Activated naive CD4-positive, alpha-beta T cell treated with anti-CD3 and anti-CD28 coated beads, Interleukin-2, amount 10 ng/mL, durations not matched to agents 5 hours and 36 hours (primary cell): ENCODE data around the gene MYO18A. TPM values are rescaled to one million over a fixed set of nuclear protein-coding genes. Genes with fewer than 3 reads are reported as not detected.

ENCODE experiments used
- total RNA-seq, 2 experiments: library from RNA; stranded (reverse); gene quantifications; one replicate each; pipeline ENCODE4 v1.2.3, GENCODE V29; 2021

Gene MYO18A
- total RNA-seq = 100 to 1,000 TPM in 1 of 2 experiments, 10 to 100 TPM in 1; 90.6 to 108 TPM

GRCh38 chr17:29180034-29180787 lies at the start of gene MYO18A:
MYO18A (minus strand) TSS chr17:29180398; CDS start chr17:29166940, 13,458 bp downstream.

DNA sequence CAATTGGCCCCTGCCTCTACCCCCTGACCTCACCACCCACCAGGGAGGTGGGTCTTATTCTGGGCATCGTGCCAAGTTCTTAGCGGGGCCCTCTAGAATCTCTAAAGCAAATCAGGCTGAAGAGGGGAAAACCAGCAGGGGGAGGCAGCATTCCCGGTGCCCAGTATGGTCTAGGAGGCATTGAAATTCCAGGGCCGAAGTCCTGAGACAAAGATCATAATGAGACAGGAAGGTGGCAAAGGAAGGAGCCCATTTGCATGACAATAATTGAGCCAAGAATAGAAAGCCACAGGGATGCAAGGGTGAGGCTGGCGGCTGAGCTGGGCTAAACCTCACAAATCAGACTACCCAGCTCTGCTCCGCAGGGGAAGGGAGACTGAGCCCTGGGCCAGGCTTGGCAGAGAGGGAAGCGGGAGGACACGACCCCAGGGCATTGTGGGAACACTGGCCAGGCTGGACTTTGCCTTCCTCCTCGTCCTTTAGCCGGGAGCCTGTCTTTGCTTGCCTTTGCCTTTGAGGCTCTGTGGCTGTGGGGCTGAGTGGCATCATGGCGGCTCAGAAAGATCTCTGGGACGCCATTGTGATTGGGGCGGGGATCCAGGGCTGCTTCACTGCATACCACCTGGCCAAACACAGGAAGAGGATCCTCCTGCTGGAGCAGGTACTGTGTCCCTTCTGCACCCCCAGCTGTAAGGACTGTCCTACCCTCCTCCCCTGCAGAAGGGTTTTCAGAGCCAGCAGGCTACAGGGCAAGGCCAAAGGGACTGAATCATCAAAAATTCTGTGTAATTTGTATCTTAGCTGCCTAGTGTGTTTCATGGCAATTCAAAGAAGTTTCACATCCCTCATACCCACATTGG lies 137.3 kb downstream of the MYO18A start, which contains the start of gene PIPOX:
TSS of gene PIPOX (plus strand) at position 463 of the 860 bp plus-strand sequence. CDS start at position 548, 85 bp downstream.

Other genes starting within 250 kb of the MYO18A start
- 10 to 100 TPM; 72.6 to 72.9 TPM for gene PHF12, start 228.9 kb downstream of the MYO18A start, total RNA-seq
- not detected for gene SEZ6, start 174.4 kb downstream of the MYO18A start, total RNA-seq
- gene PIPOX, start 137.3 kb downstream of the MYO18A start, total RNA-seq = 1 to 10 TPM in 1 of 2 experiments, under 1 TPM in 1; 0.96 to 2.0 TPM
- gene CRYBA1, start 66.5 kb upstream of the MYO18A start, total RNA-seq = not detected
- 10 to 100 TPM; 62.3 to 65.7 TPM for gene NUFIP2, start 113.8 kb upstream of the MYO18A start, total RNA-seq
- 10 to 100 TPM; 48.8 to 52.7 TPM for gene TAOK1, start 210.0 kb upstream of the MYO18A start, total RNA-seq